HG03064 (cell line): ENCODE data around the gene RPL23.
A peak's percentile ranks its signal among the peaks of the same experiment; 100 is the strongest.

Experiments used
- ATAC-seq: cut with Tn5 transposase; IDR thresholded peaks from one replicate; pipeline ENCODE4 v1.9.1; 2021; ENCODE audit warnings: low read depth; ENCODE audit not compliant: unreplicated experiment

Gene RPL23

DNA sequence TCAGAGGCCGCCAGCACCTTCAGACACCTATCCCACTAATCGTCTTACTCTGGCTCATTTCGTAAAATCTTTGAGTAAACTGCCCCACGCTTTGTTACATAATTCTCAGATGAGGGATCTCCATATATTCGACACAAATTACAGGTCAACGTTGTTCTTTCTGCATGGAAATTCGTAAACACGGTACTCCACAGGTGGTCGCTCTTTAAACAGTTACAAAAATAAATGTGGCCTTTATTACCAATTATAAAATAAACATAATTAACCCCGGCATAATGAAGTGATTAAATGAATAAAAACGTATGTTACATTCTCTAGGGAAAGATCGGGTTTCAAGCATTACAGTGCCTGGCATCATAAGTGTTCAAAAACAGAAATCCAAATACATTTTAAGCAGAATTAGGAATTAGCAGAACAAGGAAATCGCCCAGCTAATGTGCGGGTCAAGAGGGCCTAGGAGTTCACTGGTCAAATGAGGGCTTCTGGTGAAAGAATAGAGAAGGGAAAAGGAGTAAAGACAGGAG, 53.2 kb downstream of the RPL23 start:
- ATAC-seq: no peak

- peak; percentile 68 for ATAC-seq
Observed at GRCh38 chr17:38799501-38800236, 53.9 kb downstream of the RPL23 start, which contains the start of gene PIP4K2B. Gene PIP4K2B, minus strand, starts transcription at chr17:38799556. Its CDS starts 132 bp downstream, at chr17:38799424.

- ATAC-seq: peak; percentile 26
Observed at GRCh38 chr17:38798614-38799500, 54.7 kb downstream of the RPL23 start.
